DMS153 treated with DMSO at 0.1 percent for 48 hours (cell line): Measurements from ENCODE around the gene APC2.
"Not testable (repeated sequence)": the region's sequence is repeated elsewhere in the genome, so short reads cannot be mapped to it uniquely, and the experiment has no call there.

Source experiments
- DNase-seq: peaks from one replicate; lab custom pipeline; 2025; ENCODE audit not compliant: unreplicated experiment; lab: John Stamatoyannopoulos, UW

APC2 gene

GRCh38 chr19:1429750-1430149 is 20.2 kb upstream of the APC2 start:
- no peak for DNase-seq

GRCh38 chr19:1430246-1430645 is 19.7 kb upstream of the APC2 start:
- no peak for DNase-seq

- DNase-seq = no peak
These were observed 18.0 kb upstream of the APC2 start for GRCh38 chr19:1431759-1432506.

GRCh38 chr19:1432507-1432887 is 17.4 kb upstream of the APC2 start:
- DNase-seq = no peak

- no peak for DNase-seq
These were observed 16.5 kb upstream of the APC2 start for GRCh38 chr19:1433119-1434039.

- DNase-seq = no peak
These were observed 15.9 kb upstream of the APC2 start for GRCh38 chr19:1434040-1434366.

GRCh38 chr19:1434577-1435060 is 15.3 kb upstream of the APC2 start:
- no peak for DNase-seq

GRCh38 chr19:1435378-1435989 is 14.4 kb upstream of the APC2 start:
- no peak for DNase-seq

- DNase-seq = no peak
These were observed 12.3 kb upstream of the APC2 start for GRCh38 chr19:1437609-1438008.

- DNase-seq = peak; percentile 52
These were observed 11.6 kb upstream of the APC2 start, which contains the start of gene RPS15 for GRCh38 chr19:1438035-1438932. Gene RPS15, plus strand, starts transcription at chr19:1438396. Its CDS starts 30 bp downstream, at chr19:1438426.

- no peak for DNase-seq
These were observed 11.0 kb upstream of the APC2 start for GRCh38 chr19:1438933-1439354.

GRCh38 chr19:1439525-1440417 is 10.2 kb upstream of the APC2 start:
- not testable (repeated sequence) for DNase-seq

- no peak for DNase-seq
These were observed 9.5 kb upstream of the APC2 start for GRCh38 chr19:1440418-1440801.

- no peak for DNase-seq
These were observed 8.9 kb upstream of the APC2 start for GRCh38 chr19:1441022-1441426.

GRCh38 chr19:1441677-1442438 is 8.1 kb upstream of the APC2 start:
- DNase-seq = no peak

GRCh38 chr19:1445185-1445931 is 4.6 kb upstream of the APC2 start:
- no peak for DNase-seq

- DNase-seq = no peak
These were observed 3.8 kb upstream of the APC2 start for GRCh38 chr19:1445932-1446712.
